ENCODE results near the gene NET1. TPM values are rescaled to one million over a fixed set of nuclear protein-coding genes. Genes with fewer than 3 reads are reported as not detected.

NET1 gene
- total and polyA plus RNA-seq, 8 donors: 50.2 to 246 (median 84.6) TPM

GRCh38 chr10:5419466-5420094 is 7.2 kb downstream of the NET1 start:
- Histone ChIP-seq H3K36me3 (no peaks in the 10 kb centered on the region), H3K27ac (no peak overlapping the region), H3K27me3 (no peaks in the 10 kb centered on the region), H3K9me3 (peaks cover 0 to 13% (median 5%) of the 10 kb centered on the region in 4 donors), H3K4me1 (peaks cover 0 to 8% (median 3%) of the 10 kb centered on the region in 4 donors), H3K4me3 (no peak overlapping the region)
- intact Hi-C loops (cut with DNase I; ENCODE audit: low total_unique reads): no loop called here
- no peak for TF ChIP-seq POLR2A (IDR thresholded peaks at IDR 0.05)
- no peak for TF ChIP-seq CTCF (IDR thresholded peaks at IDR 0.05)
- TF ChIP-seq POLR2AphosphoS5 (IDR thresholded peaks at IDR 0.05): no peak
- TF ChIP-seq EP300 (IDR thresholded peaks at IDR 0.05): no peak
- no peak for DNase-seq
- WGBS, 5 donors: 83 to 94% (median 89%) methylated on average over 3 of the region's 3 CpGs

GRCh38 chr10:5423771-5424170 is 11.4 kb downstream of the NET1 start:
- intact Hi-C loops (cut with DNase I; ENCODE audit: low total_unique reads): no loop called here
- Histone ChIP-seq H3K27ac (no peak overlapping the region), H3K4me3 (no peak overlapping the region), H3K9me3 (peaks cover 0 to 5% (median 2%) of the 10 kb centered on the region in 4 donors), H3K36me3 (no peaks in the 10 kb centered on the region), H3K4me1 (peaks cover 0 to 28% (median 11%) of the 10 kb centered on the region in 4 donors), H3K27me3 (no peaks in the 10 kb centered on the region)
- no peak for TF ChIP-seq POLR2AphosphoS5 (IDR thresholded peaks at IDR 0.05)
- TF ChIP-seq POLR2A (IDR thresholded peaks at IDR 0.05): no peak
- TF ChIP-seq EP300 (IDR thresholded peaks at IDR 0.05): no peak
- no peak for DNase-seq
- 28 to 44% (median 38%) methylated on average over 2 of the region's 2 CpGs for WGBS, 5 donors

- Histone ChIP-seq H3K27ac (peak overlapping the region in 2 of 5 donors; percentile 13 to 24), H3K9me3 (no peaks in the 10 kb centered on the region)
- no peak for TF ChIP-seq POLR2A (IDR thresholded peaks at IDR 0.05)
Measured at GRCh38 chr10:5424751-5425150, 12.4 kb downstream of the NET1 start.

GRCh38 chr10:5428133-5428532 is 15.8 kb downstream of the NET1 start:
- Histone ChIP-seq H3K27ac (peak overlapping the region in 3 of 5 donors; percentile 16 to 61 (median 42)), H3K36me3 (peaks cover 0 to 15% (median 10%) of the 10 kb centered on the region in 4 donors), H3K4me3 (no peak overlapping the region), H3K9me3 (no peaks in the 10 kb centered on the region), H3K4me1 (peaks cover 0 to 33% (median 13%) of the 10 kb centered on the region in 4 donors), H3K27me3 (no peaks in the 10 kb centered on the region)
- intact Hi-C loops (cut with DNase I; ENCODE audit: low total_unique reads): no loop called here
- 49 to 62% (median 57%) methylated on average over 2 of the region's 2 CpGs for WGBS, 5 donors
- TF ChIP-seq POLR2AphosphoS5 (IDR thresholded peaks at IDR 0.05) (peak in 1 of 3 donors; percentile 49), CTCF (IDR thresholded peaks at IDR 0.05) (no peak), POLR2A (IDR thresholded peaks at IDR 0.05) (no peak)
- no peak for DNase-seq

More at GRCh38 chr10:5424751-5425150, 12.4 kb downstream of the NET1 start:
- Histone ChIP-seq H3K4me3 (no peak overlapping the region), H3K4me1 (peaks cover 0 to 28% (median 11%) of the 10 kb centered on the region in 4 donors), H3K27me3 (no peaks in the 10 kb centered on the region), H3K36me3 (peaks cover 0 to 6% (median 0%) of the 10 kb centered on the region in 4 donors)
- intact Hi-C loops (cut with DNase I; ENCODE audit: low total_unique reads): no loop called here
- WGBS, 5 donors: 60 to 64% (median 62%) methylated on average over 4 of the region's 4 CpGs
- DNase-seq: no peak

GRCh38 chr10:5433182-5433581 is 20.8 kb downstream of the NET1 start:
- Histone ChIP-seq H3K4me3 (no peak overlapping the region), H3K27ac (peak overlapping the region in 2 of 5 donors; percentile 40 to 41), H3K27me3 (no peaks in the 10 kb centered on the region), H3K4me1 (peaks cover 4 to 50% (median 25%) of the 10 kb centered on the region in 4 donors), H3K9me3 (no peaks in the 10 kb centered on the region), H3K36me3 (peaks cover 0 to 15% (median 10%) of the 10 kb centered on the region in 4 donors)
- WGBS, 5 donors: 50 to 62% (median 57%) methylated on average over 1 of the region's 1 CpG
- intact Hi-C loops (cut with DNase I; ENCODE audit: low total_unique reads): loop anchor here (10.0 kb wide), 1 partner anchor 432 kb away; no protein-coding TSS in a partner anchor
- TF ChIP-seq CTCF (IDR thresholded peaks at IDR 0.05) (no peak), EP300 (IDR thresholded peaks at IDR 0.05) (no peak), POLR2A (IDR thresholded peaks at IDR 0.05) (no peak), POLR2AphosphoS5 (IDR thresholded peaks at IDR 0.05) (no peak)
- DNase-seq: no peak

All from stomach (tissue), 9 donors.